Measurements from ENCODE around the gene IFT80. TPM values are rescaled to one million over a fixed set of nuclear protein-coding genes. Genes with fewer than 3 reads are reported as not detected.
"Not testable (repeated sequence)": the region's sequence is repeated elsewhere in the genome, so short reads cannot be mapped to it uniquely, and the experiment has no call there.

The IFT80 gene
- total RNA-seq, 1 donor from 2014 or later: 10.2 TPM

DNA sequence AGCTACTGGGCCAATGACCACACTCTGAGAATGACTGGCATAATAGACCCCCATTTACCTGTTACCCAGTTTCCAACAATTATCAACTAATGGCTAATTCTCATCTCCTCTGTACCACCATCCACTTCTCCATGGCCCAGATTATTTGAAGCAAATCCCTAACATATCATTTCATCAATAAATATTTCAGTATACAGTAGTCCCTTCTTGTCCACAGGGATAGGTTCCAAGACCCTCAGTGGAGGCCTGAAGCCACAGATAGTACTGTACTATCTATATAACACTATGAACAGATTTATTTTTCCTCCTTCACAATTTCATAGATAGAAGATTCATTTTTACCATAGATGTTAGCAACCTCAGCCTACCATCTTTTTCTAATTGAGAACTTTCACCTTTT lies 68.3 kb downstream of the IFT80 start:
- Histone ChIP-seq H3K36me3 (peaks cover 0 to 9% of the 10 kb centered on the region in 2 donors), H3K4me3 (no peak overlapping the region), H3K4me1 (no peaks in the 10 kb centered on the region), H3K9me3 (no peaks in the 10 kb centered on the region), H3K27me3 (no peaks in the 10 kb centered on the region), H3K27ac (no peak overlapping the region)
- intact Hi-C loops (cut with DNase I): no loop called here
- TF ChIP-seq, protein P1, sequence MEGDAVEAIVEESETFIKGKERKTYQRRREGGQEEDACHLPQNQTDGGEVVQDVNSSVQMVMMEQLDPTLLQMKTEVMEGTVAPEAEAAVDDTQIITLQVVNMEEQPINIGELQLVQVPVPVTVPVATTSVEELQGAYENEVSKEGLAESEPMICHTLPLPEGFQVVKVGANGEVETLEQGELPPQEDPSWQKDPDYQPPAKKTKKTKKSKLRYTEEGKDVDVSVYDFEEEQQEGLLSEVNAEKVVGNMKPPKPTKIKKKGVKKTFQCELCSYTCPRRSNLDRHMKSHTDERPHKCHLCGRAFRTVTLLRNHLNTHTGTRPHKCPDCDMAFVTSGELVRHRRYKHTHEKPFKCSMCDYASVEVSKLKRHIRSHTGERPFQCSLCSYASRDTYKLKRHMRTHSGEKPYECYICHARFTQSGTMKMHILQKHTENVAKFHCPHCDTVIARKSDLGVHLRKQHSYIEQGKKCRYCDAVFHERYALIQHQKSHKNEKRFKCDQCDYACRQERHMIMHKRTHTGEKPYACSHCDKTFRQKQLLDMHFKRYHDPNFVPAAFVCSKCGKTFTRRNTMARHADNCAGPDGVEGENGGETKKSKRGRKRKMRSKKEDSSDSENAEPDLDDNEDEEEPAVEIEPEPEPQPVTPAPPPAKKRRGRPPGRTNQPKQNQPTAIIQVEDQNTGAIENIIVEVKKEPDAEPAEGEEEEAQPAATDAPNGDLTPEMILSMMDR (IDR thresholded peaks at IDR 0.05): no peak
- no peak for DNase-seq (ENCODE audit: low spot score in 2 of 2)

DNA sequence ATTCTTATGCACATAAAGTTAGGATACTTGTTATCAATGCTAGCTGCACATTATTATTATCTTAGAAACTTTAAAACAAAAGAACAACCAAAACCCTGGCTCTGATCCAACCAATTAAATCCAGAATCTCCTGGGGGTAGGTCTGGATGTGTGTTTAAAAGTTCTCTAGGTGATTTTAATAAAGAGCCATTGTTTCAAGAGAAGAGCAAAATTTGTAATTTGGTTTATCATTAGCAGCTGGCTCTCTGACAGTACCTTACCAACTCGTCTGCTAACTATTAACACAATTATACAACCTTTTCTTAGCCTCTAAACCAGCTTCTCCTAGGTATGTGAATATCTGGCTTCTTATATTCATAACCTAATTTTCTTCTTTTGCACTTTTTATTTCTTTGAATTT lies 68.9 kb downstream of the IFT80 start:
- no peak overlapping the region for H3K4me3 ChIP-seq
- no peaks in the 10 kb centered on the region for H3K27me3 ChIP-seq
- H3K27ac ChIP-seq: no peak overlapping the region
- TF ChIP-seq, protein P1 (IDR thresholded peaks at IDR 0.05): no peak
- no peaks in the 10 kb centered on the region for H3K4me1 ChIP-seq
- no peaks in the 10 kb centered on the region for H3K9me3 ChIP-seq
- peaks cover 0 to 9% of the 10 kb centered on the region in 2 donors for H3K36me3 ChIP-seq
- intact Hi-C loops (cut with DNase I): no loop called here
- no peak for DNase-seq (ENCODE audit: low spot score in 2 of 2)

DNA sequence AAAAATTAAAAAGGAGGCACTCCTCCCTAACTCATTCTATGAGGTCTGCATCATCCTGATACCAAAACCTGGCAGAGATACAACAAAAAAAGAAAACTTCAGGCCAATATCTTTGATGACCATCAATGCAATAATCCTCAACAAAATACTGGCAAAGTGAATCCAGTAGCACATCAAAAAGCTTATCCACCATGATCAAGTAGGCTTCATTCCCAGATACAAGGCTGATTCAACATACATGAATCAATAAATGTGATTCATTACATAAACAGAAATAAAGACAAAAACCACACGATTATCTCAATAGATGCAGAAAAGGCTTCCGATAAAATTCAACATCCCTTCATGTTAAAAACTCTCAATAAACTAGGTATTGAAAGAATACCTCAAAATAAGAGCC lies 72.7 kb downstream of the IFT80 start:
- H3K9me3 ChIP-seq; H3K4me1 ChIP-seq; DNase-seq (ENCODE audit: low spot score in 2 of 2); intact Hi-C loops (cut with DNase I); H3K27me3 ChIP-seq; H3K36me3 ChIP-seq; H3K4me3 ChIP-seq; H3K27ac ChIP-seq: not testable (repeated sequence)

DNA sequence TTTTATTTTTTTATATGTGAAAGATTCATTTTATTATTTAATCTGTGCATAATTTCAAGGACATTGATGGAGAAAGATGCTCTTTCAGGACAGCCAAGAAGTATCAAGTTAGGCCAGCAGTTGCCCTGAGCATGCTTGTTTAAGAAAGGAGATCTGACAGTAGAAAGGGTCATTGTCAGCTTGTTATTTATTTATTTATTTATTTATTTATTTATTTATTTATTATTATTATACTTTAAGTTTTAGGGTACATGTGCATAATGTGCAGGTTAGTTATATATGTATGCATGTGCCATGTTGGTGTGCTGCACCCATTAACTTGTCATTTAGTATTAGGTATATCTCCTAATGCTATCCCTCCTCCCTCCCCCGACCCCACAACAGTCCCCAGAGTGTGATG lies 77.2 kb downstream of the IFT80 start:
- intact Hi-C loops (cut with DNase I); H3K36me3 ChIP-seq; H3K4me3 ChIP-seq; H3K9me3 ChIP-seq; H3K4me1 ChIP-seq; H3K27ac ChIP-seq; DNase-seq (ENCODE audit: low spot score in 2 of 2); H3K27me3 ChIP-seq: not testable (repeated sequence)

DNA sequence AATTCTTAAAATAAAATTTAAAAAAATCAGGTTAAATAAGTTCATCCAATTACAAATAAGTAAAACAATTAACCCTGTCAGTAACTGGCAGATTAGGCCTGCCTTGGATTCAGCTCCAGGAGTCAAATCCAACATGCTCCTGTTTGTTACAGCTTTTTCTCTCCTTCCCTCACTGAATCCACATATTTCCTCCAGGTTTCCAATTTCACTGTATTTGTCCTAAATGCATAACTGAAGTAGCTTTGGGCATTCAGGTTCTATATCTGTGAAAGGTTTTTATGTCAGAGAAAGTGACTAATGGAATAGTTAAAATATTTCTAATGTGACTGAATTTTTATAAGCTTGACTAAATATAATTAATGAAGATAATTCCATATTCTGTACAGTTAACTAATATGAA lies 79.7 kb downstream of the IFT80 start:
- DNase-seq (ENCODE audit: low spot score in 2 of 2): no peak
- Histone ChIP-seq H3K27me3 (no peaks in the 10 kb centered on the region), H3K9me3 (no peaks in the 10 kb centered on the region), H3K27ac (no peak overlapping the region), H3K4me3 (no peak overlapping the region), H3K36me3 (peaks cover 0 to 17% of the 10 kb centered on the region in 2 donors), H3K4me1 (no peaks in the 10 kb centered on the region)
- intact Hi-C loops (cut with DNase I): no loop called here
- TF ChIP-seq, protein P1 (IDR thresholded peaks at IDR 0.05): no peak

DNA sequence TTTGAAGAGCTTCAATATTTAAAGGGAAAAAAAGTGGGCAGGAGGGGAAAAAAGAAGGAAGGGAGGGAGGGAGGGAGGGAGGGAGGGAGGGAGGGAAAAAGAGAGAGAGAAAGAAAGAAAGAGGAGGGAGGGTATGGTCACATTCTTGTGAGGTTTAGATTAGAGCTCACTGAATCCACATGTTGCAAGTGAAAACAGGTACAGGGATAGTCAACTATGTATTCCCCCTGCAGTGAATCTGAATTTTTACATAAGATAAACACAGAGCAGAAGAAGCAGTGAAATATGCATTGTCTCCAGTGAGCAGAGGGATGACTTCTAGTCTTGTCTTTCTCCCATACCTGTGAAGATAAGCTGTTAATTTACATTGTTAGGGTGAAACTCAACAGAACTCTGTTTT lies 84.0 kb downstream of the IFT80 start:
- Histone ChIP-seq H3K27ac (no peak overlapping the region), H3K4me1 (no peaks in the 10 kb centered on the region), H3K9me3 (no peaks in the 10 kb centered on the region), H3K4me3 (no peak overlapping the region), H3K36me3 (peaks cover 0 to 17% of the 10 kb centered on the region in 2 donors), H3K27me3 (no peaks in the 10 kb centered on the region)
- no peak for DNase-seq (ENCODE audit: low spot score in 2 of 2)
- intact Hi-C loops (cut with DNase I): no loop called here
- TF ChIP-seq, protein P1 (IDR thresholded peaks at IDR 0.05): no peak

DNA sequence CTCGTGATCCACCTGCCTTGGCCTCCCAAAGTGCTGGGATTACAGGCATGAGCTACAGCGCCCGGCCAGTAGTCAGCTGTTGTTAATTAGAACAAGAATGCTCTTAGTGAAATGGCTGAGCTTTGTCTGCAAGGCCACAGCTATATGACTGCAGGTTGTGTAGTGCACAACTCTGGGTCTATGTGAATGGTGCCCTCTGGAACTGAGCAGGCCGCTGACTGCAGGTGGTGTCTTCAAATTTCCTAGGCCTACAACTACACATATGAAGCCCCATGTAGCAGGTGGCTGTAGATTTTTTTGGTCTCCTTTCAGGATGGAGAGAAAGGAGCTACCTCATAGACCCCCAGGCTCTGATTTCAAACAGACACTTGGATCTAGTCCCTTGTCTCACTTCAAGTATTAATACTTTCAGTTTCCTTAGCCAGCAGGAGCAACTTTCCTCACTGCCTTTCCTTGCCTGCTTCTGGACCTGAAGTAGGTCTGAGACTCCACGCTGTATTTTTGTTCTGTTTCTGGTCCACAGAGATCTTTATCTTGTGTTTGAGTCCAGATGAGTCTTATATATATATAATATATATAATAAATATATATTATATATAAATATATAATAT lies 86.9 kb downstream of the IFT80 start:
- TF ChIP-seq, protein P1 (IDR thresholded peaks at IDR 0.05): no peak
- no peak overlapping the region for H3K4me3 ChIP-seq
- DNase-seq (ENCODE audit: low spot score in 2 of 2): no peak
- intact Hi-C loops (cut with DNase I): no loop called here
- no peak overlapping the region for H3K27ac ChIP-seq
- no peaks in the 10 kb centered on the region for H3K9me3 ChIP-seq
- H3K27me3 ChIP-seq: no peaks in the 10 kb centered on the region
- no peaks in the 10 kb centered on the region for H3K4me1 ChIP-seq
- H3K36me3 ChIP-seq: peaks cover 4 to 9% of the 10 kb centered on the region in 2 donors

All from ascending aorta (tissue), 2 donors.